GM12801 (cell line): ENCODE results near the gene JARID2.

ENCODE experiments used
- CTCF ChIP-seq: IDR thresholded peaks from one replicate; pipeline ENCODE4 v1.5.1; 2011; ENCODE audit warnings: control low read depth; ENCODE audit not compliant: insufficient read length; ENCODE audit errors: extremely low read depth

The JARID2 gene

GRCh38 chr6:15331629-15332251, 85.9 kb downstream of the JARID2 start:
- TF ChIP-seq CTCF: no peak

- no peak for TF ChIP-seq CTCF
Observed at GRCh38 chr6:15332446-15332845, 86.6 kb downstream of the JARID2 start.

- no peak for TF ChIP-seq CTCF
Observed at GRCh38 chr6:15335385-15335784, 89.5 kb downstream of the JARID2 start.

GRCh38 chr6:15335916-15336315, 90.0 kb downstream of the JARID2 start:
- no peak for TF ChIP-seq CTCF

- no peak for TF ChIP-seq CTCF
Observed at GRCh38 chr6:15336900-15337560, 91.2 kb downstream of the JARID2 start.

- no peak for TF ChIP-seq CTCF
Observed at GRCh38 chr6:15337582-15337981, 91.7 kb downstream of the JARID2 start.

GRCh38 chr6:15338476-15338875, 92.6 kb downstream of the JARID2 start:
- no peak for TF ChIP-seq CTCF

- TF ChIP-seq CTCF: no peak
Observed at GRCh38 chr6:15339081-15339480, 93.2 kb downstream of the JARID2 start.
